ENCODE measurements around the gene ARSG. TPM values are rescaled to one million over a fixed set of nuclear protein-coding genes. Genes with fewer than 3 reads are reported as not detected.
"Not testable (repeated sequence)": the region's sequence is repeated elsewhere in the genome, so short reads cannot be mapped to it uniquely, and the experiment has no call there.

The ARSG gene
- total RNA-seq, 1 donor from 2014 or later = 8.7 TPM

DNA sequence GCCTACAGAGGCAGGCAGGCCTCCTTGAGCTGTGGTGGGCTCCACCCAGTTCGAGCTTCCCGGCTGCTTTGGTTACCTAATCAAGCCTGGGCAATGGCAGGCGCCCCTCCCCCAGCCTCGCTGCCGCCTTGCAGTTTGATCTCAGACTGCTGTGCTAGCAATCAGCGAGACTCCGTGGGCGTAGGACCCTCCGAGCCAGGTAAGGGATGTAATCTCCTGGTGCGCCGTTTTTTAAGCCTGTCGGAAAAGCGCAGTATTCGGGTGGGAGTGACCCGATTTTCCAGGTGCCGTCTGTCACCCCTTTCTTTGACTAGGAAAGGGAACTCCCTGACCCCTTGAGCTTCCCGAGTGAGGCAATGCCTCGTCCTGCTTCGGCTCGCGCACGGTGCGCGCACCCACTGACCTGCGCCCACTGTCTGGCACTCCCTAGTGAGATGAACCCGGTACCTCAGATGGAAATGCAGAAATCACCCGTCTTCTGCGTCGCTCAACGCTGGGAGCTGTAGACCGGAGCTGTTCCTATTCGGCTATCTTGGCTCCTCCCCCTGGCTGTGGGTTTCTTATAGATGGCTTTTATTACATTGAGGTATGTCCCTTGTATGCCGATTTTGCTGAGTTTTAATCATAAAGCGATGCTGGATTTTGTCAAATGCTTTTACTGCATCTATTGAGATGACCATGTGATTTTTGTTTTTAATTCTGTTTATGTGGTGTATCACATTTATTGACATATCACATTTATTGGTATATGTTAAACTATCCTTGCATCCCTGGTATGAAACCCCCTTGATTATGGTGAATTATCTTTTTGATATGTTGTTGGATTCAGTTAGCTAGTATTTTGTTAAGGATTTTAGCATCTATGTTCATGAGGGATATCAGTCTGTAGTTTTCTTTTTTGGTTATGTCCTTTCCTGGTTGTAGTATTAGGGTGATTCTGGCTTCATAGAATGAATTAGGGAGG is 122.6 kb downstream of the ARSG start:
- not testable (repeated sequence) for H3K27ac Mint-ChIP-seq (ENCODE audit: unreplicated experiment); H3K27me3 Mint-ChIP-seq (ENCODE audit: unreplicated experiment); DNase-seq (ENCODE audit: extremely low spot score, unreplicated experiment); H3K4me1 Mint-ChIP-seq (ENCODE audit: unreplicated experiment)
- Mint-ChIP-seq H3K36me3 (ENCODE audit: unreplicated experiment) (peaks cover 21% of the 10 kb centered on the region), H3K9me3 (ENCODE audit: unreplicated experiment) (peaks cover 32% of the 10 kb centered on the region), H3K4me3 (ENCODE audit: unreplicated experiment) (peak overlapping the region; percentile 66)

DNA sequence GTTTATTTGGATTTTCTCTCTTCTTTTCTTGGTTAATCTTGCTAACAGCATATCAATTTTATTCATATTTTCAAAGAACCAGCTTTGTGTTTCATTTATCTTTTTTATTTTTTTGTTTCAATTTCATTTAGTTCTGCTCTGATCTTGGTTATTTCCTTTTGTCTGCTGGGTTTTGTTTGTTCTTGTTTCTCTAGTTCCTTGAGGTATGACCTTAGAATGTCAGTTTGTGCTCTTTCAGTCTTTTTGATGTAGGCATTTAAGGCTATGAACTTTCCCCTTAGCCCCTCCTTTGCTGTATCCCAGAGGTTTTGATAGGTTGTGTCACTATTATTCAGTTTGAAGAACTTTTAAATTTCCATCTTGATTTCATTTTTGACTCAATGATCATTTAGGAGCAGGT is 123.6 kb downstream of the ARSG start:
- not testable (repeated sequence) for H3K27ac Mint-ChIP-seq (ENCODE audit: unreplicated experiment); H3K4me1 Mint-ChIP-seq (ENCODE audit: unreplicated experiment); DNase-seq (ENCODE audit: extremely low spot score, unreplicated experiment); H3K27me3 Mint-ChIP-seq (ENCODE audit: unreplicated experiment); H3K4me3 Mint-ChIP-seq (ENCODE audit: unreplicated experiment)
- Mint-ChIP-seq H3K9me3 (ENCODE audit: unreplicated experiment) (peaks cover 33% of the 10 kb centered on the region), H3K36me3 (ENCODE audit: unreplicated experiment) (peaks cover 27% of the 10 kb centered on the region)

DNA sequence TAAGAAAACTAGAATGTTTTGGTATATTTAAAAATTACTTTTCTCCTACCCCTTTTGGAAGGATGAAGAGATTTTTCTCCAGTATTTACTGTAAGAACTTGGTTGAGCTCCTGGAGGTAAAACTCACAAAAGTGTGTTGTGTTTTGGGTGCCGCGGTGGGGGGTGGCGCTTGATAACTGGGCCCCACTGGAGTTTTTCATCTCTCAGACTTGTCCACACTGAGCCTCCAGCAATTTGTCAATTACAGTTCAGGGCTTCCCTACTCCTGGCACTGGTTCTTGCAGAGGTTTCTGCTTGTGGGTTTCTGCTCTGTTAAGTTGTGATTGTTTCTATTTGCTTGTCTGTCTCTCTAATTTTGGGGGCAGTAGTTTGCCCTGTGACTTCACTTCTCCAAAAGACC is 126.0 kb downstream of the ARSG start:
- DNase-seq (ENCODE audit: extremely low spot score, unreplicated experiment) = no peak
- Mint-ChIP-seq H3K4me1 (ENCODE audit: unreplicated experiment) (no peaks in the 10 kb centered on the region), H3K4me3 (ENCODE audit: unreplicated experiment) (no peak overlapping the region), H3K9me3 (ENCODE audit: unreplicated experiment) (peaks cover 33% of the 10 kb centered on the region), H3K27me3 (ENCODE audit: unreplicated experiment) (no peaks in the 10 kb centered on the region), H3K27ac (ENCODE audit: unreplicated experiment) (no peak overlapping the region), H3K36me3 (ENCODE audit: unreplicated experiment) (peaks cover 48% of the 10 kb centered on the region)
- TF ChIP-seq, protein P1, sequence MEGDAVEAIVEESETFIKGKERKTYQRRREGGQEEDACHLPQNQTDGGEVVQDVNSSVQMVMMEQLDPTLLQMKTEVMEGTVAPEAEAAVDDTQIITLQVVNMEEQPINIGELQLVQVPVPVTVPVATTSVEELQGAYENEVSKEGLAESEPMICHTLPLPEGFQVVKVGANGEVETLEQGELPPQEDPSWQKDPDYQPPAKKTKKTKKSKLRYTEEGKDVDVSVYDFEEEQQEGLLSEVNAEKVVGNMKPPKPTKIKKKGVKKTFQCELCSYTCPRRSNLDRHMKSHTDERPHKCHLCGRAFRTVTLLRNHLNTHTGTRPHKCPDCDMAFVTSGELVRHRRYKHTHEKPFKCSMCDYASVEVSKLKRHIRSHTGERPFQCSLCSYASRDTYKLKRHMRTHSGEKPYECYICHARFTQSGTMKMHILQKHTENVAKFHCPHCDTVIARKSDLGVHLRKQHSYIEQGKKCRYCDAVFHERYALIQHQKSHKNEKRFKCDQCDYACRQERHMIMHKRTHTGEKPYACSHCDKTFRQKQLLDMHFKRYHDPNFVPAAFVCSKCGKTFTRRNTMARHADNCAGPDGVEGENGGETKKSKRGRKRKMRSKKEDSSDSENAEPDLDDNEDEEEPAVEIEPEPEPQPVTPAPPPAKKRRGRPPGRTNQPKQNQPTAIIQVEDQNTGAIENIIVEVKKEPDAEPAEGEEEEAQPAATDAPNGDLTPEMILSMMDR (IDR thresholded peaks at IDR 0.05) = no peak

DNA sequence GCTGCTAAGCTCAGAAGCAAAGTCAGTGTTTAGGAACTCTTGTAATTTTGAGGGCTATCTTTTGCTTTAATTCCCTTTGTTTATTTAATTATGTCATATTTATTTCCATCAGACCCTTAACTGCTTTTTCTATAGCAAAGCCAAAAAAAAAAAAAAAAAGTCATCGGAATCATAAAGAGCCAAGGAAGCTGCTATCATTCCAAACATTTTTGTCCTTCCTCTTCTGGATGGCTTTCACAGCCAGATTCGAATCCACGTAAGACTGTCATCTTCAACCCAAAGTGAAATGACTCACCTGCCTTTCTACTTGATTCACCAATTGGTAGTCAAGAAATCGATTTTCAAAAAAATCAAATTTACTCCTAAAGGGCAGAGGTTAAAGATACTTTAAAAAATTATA is 127.6 kb downstream of the ARSG start:
- Mint-ChIP-seq H3K9me3 (ENCODE audit: unreplicated experiment) (peaks cover 33% of the 10 kb centered on the region), H3K27ac (ENCODE audit: unreplicated experiment) (no peak overlapping the region), H3K4me1 (ENCODE audit: unreplicated experiment) (no peaks in the 10 kb centered on the region)

DNA sequence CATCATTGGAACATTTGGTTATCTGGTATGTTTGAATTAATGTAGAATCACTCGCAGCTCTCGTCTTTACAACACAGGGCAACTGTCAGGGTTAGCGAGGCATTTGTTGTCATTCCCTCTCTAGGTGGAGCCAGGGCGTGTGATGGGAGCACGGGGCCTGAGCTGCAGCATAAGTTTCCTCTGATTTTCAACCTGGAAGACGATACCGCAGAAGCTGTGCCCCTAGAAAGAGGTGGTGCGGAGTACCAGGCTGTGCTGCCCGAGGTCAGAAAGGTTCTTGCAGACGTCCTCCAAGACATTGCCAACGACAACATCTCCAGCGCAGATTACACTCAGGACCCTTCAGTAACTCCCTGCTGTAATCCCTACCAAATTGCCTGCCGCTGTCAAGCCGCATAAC is 128.8 kb downstream of the ARSG start:
- H3K36me3 Mint-ChIP-seq (ENCODE audit: unreplicated experiment) = peaks cover 51% of the 10 kb centered on the region
- no peaks in the 10 kb centered on the region for H3K4me1 Mint-ChIP-seq (ENCODE audit: unreplicated experiment)
- H3K4me3 Mint-ChIP-seq (ENCODE audit: unreplicated experiment) = no peak overlapping the region
- no peak for DNase-seq (ENCODE audit: extremely low spot score, unreplicated experiment)
- peaks cover 22% of the 10 kb centered on the region for H3K9me3 Mint-ChIP-seq (ENCODE audit: unreplicated experiment)
- H3K27ac Mint-ChIP-seq (ENCODE audit: unreplicated experiment) = no peak overlapping the region
- TF ChIP-seq, protein P1 (IDR thresholded peaks at IDR 0.05) = no peak
- no peaks in the 10 kb centered on the region for H3K27me3 Mint-ChIP-seq (ENCODE audit: unreplicated experiment)

More for the DNA sequence above, 127.6 kb downstream of the ARSG start:
- TF ChIP-seq, protein P1 (IDR thresholded peaks at IDR 0.05) = no peak
- DNase-seq (ENCODE audit: extremely low spot score, unreplicated experiment) = no peak
- Mint-ChIP-seq H3K4me3 (ENCODE audit: unreplicated experiment) (no peak overlapping the region), H3K36me3 (ENCODE audit: unreplicated experiment) (peaks cover 56% of the 10 kb centered on the region), H3K27me3 (ENCODE audit: unreplicated experiment) (no peaks in the 10 kb centered on the region)

DNA sequence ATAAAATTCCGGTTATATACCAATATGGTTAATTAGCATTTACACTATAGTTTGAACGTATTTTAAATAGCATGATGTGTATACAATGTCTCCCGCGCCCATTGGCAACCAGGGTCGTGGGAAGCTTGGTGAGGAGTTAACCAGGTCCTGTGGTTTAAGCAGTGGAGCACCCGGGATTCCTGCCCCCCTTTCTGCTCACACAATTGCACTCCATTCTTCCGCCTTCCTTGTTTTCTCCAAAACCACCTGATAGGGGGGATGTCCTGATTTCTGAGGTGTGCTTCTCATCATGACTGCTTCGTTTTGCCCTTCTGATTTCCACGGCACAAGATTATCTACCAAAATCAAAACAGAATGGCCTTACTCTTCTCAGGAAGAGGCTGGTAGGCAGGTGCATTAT is 130.2 kb downstream of the ARSG start:
- Mint-ChIP-seq H3K9me3 (ENCODE audit: unreplicated experiment) (peaks cover 8% of the 10 kb centered on the region), H3K27ac (ENCODE audit: unreplicated experiment) (no peak overlapping the region), H3K4me3 (ENCODE audit: unreplicated experiment) (no peak overlapping the region), H3K36me3 (ENCODE audit: unreplicated experiment) (peaks cover 53% of the 10 kb centered on the region), H3K27me3 (ENCODE audit: unreplicated experiment) (no peaks in the 10 kb centered on the region), H3K4me1 (ENCODE audit: unreplicated experiment) (no peaks in the 10 kb centered on the region)
- DNase-seq (ENCODE audit: extremely low spot score, unreplicated experiment) = no peak
- TF ChIP-seq, protein P1 (IDR thresholded peaks at IDR 0.05) = no peak
